Inferior parietal cortex (tissue), 1 donor: ENCODE results near the gene GPC5.
"Not testable (repeated sequence)": the region's sequence is repeated elsewhere in the genome, so short reads cannot be mapped to it uniquely, and the experiment has no call there.

Experiments used
- DNase-seq: peaks from one replicate; pipeline ENCODE4 v3.0.0-alpha.2; 2016; ENCODE audit errors: extremely low spot score

The GPC5 gene

GRCh38 chr13:92640936-92641335, 1242.5 kb downstream of the GPC5 start:
- no peak for DNase-seq

- DNase-seq: no peak
These were observed 1250.9 kb downstream of the GPC5 start for GRCh38 chr13:92649140-92649813.

GRCh38 chr13:92656103-92656502, 1257.7 kb downstream of the GPC5 start:
- no peak for DNase-seq

- DNase-seq: no peak
These were observed 1258.2 kb downstream of the GPC5 start for GRCh38 chr13:92656648-92657047.

- DNase-seq: no peak
These were observed 1259.1 kb downstream of the GPC5 start for GRCh38 chr13:92657565-92657964.

GRCh38 chr13:92658293-92658692, 1259.9 kb downstream of the GPC5 start:
- no peak for DNase-seq

GRCh38 chr13:92661406-92661805, 1263.0 kb downstream of the GPC5 start:
- DNase-seq: no peak

GRCh38 chr13:92668157-92668556, 1269.7 kb downstream of the GPC5 start:
- peak; percentile 7 for DNase-seq

GRCh38 chr13:92670096-92670495, 1271.7 kb downstream of the GPC5 start:
- no peak for DNase-seq

- no peak for DNase-seq
These were observed 1273.4 kb downstream of the GPC5 start for GRCh38 chr13:92671821-92672220.

- DNase-seq: no peak
These were observed 1277.8 kb downstream of the GPC5 start for GRCh38 chr13:92676246-92676645.

GRCh38 chr13:92677571-92677970, 1279.2 kb downstream of the GPC5 start:
- DNase-seq: no peak

GRCh38 chr13:92679602-92680001, 1281.2 kb downstream of the GPC5 start:
- no peak for DNase-seq

- DNase-seq: no peak
These were observed 1282.8 kb downstream of the GPC5 start for GRCh38 chr13:92681239-92681638.

GRCh38 chr13:92682832-92683517, 1284.6 kb downstream of the GPC5 start:
- DNase-seq: no peak

GRCh38 chr13:92694047-92694446, 1295.6 kb downstream of the GPC5 start:
- DNase-seq: no peak

- DNase-seq: not testable (repeated sequence)
These were observed 1297.4 kb downstream of the GPC5 start for GRCh38 chr13:92695827-92696226.

- no peak for DNase-seq
These were observed 1318.3 kb downstream of the GPC5 start for GRCh38 chr13:92716749-92717148.

GRCh38 chr13:92717857-92718256, 1319.4 kb downstream of the GPC5 start:
- no peak for DNase-seq

GRCh38 chr13:92719868-92720267, 1321.4 kb downstream of the GPC5 start:
- no peak for DNase-seq

GRCh38 chr13:92721620-92722019, 1323.2 kb downstream of the GPC5 start:
- DNase-seq: no peak

- no peak for DNase-seq
These were observed 1328.7 kb downstream of the GPC5 start for GRCh38 chr13:92727118-92727517.

GRCh38 chr13:92734068-92734467, 1335.6 kb downstream of the GPC5 start:
- DNase-seq: no peak

GRCh38 chr13:92734545-92734944, 1336.1 kb downstream of the GPC5 start:
- no peak for DNase-seq
